Heart left ventricle (tissue), 13 donors: ENCODE measurements around the gene SEMA6A.

Experiments
- POLR2A ChIP-seq, 2 donors: fragments of 450-650 bp; IDR thresholded peaks; one replicate each; pipeline ENCODE4 v1.6.1; 2017; ENCODE audit warnings: antibody characterized with exemption in 2 of 2, mild to moderate bottlenecking in 2 of 2, moderate library complexity in 2 of 2
- TF ChIP-seq, protein P1 (sequence below), 12 donors: fragments of 200-600 bp; sonication (generic) in 4 of 12; IDR thresholded peaks; one replicate each; pipeline versions ENCODE4 v1.5.0 to v1.8.0; 2018 to 2022; ENCODE audit warnings: antibody characterized with exemption in 12 of 12, mild to moderate bottlenecking in 5 of 12
- donor health status: ischemic (EF 13 %, LVEDD 7.1; RV severe dilation, severe dysfunction).
- donor health status: DM: no; HTN: yes; CAD: no.
- donor health status: DM: no; HTN: no; CAD: no.
- donor health status: ischemic (EF 25% LVEDD 6.9; RV normal size, moderate dysfunction).
- donor health status: ischemic (EF 25% LVEDD 5.7; RV mildly dilated, moderate dysfunction).
- donor health status: ischemic (EF 35%, LVEDD 5.7; RV mildly dilated, moderate dysfunction).
- donor health status: nonischemic (EF 11% LVEDD 7.7; RV severe dilation, severe dysfunction).
- donor health status: DM: yes; HTN: yes; CAD: no.
- donor health status: PGD.
- donor health status: ischemic (EF 29% LVEDD 5.4; RV normal size, mild dysfunction).
- donor health status: nonischemic (EF 23%, LVEDD 6.1; RV moderate dilation, normal function).

DNA sequence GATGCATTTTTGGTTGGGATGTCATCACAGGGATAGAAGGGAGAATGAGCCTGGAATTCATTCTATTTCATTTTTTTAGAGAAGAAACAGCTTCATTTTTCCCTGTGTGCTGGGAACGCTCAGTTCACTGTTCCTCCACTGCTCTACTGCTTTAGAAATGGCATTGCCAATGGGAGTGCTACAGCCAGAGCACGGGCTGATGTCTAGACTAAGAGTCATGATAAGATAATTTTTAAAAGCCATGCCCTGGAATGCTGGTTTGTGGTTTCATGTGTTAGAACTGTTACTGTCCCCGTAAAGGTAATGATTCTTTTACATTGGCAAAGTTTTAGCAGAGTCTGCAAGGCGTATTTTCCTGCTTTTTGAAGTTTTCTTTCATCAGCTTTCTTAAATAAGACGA, 119.6 kb downstream of the SEMA6A start:
- TF ChIP-seq, protein P1, sequence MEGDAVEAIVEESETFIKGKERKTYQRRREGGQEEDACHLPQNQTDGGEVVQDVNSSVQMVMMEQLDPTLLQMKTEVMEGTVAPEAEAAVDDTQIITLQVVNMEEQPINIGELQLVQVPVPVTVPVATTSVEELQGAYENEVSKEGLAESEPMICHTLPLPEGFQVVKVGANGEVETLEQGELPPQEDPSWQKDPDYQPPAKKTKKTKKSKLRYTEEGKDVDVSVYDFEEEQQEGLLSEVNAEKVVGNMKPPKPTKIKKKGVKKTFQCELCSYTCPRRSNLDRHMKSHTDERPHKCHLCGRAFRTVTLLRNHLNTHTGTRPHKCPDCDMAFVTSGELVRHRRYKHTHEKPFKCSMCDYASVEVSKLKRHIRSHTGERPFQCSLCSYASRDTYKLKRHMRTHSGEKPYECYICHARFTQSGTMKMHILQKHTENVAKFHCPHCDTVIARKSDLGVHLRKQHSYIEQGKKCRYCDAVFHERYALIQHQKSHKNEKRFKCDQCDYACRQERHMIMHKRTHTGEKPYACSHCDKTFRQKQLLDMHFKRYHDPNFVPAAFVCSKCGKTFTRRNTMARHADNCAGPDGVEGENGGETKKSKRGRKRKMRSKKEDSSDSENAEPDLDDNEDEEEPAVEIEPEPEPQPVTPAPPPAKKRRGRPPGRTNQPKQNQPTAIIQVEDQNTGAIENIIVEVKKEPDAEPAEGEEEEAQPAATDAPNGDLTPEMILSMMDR (IDR thresholded peaks at IDR 0.05), result no peak
- TF ChIP-seq POLR2A (IDR thresholded peaks at IDR 0.05), result no peak
